ENCODE data around the gene MUC12.
A peak's percentile ranks its signal among the peaks of the same experiment; 100 is the strongest.
"Not testable (repeated sequence)": the region's sequence is repeated elsewhere in the genome, so short reads cannot be mapped to it uniquely, and the experiment has no call there.

MUC12 gene

DNA sequence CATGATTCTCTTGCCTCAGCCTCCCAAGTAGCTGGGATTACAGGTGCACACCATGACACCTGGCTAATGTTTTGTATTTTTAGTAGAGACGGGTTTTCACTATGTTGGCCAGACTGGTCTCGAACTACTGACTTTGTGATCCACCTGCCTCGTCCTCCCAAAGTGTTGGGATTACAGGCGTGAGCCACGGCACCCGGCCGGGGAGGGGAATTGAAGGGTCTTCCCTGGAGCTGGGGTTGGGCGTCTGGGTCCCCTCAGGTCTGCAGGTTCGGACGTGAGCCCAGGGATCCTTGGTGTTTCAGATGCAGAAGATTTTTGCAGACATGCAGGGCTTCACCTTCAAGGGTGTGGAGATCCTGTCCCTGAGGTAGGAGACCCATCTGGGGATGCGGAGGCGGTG is 6.0 kb upstream of the MUC12 start:
- DNase-seq, result no peak

DNA sequence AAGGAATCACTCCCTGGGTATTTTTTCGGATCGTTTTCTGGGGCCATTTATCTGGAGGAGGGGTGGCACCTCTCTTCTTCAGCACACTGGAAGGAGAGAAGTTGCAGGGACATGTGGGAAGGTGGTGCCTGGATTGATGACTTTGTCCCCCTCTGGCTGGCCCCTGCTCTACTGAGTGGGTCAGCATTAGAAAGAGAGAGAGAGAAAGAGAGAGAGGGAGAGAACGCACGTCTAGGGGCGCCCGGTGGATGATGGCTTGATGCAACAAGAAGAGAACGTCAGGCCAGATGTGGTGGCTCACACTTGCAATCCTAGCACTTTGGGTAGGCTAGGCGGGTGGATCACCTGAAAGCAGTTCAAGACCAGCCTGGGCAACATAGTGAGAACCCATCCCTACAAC is 5.5 kb upstream of the MUC12 start:
- DNase-seq, result no peak

DNA sequence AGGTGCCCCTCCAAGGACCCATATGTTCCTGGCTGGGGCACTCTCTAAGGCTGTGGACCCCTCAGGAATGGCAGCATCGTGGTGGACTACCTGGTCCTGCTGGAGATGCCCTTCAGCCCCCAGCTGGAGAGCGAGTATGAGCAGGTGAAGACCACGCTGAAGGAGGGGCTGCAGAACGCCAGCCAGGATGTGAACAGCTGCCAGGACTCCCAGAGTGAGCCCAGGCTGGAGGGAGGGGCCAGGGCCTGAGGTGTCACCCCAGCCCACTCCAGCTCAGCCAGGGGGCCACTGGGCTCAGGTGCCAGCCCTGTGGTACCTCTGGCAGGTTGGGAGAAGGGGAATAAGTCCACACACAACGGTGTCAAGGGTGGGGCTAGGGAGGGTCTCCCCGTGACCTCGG is 4.7 kb upstream of the MUC12 start:
- no peak for DNase-seq

DNA sequence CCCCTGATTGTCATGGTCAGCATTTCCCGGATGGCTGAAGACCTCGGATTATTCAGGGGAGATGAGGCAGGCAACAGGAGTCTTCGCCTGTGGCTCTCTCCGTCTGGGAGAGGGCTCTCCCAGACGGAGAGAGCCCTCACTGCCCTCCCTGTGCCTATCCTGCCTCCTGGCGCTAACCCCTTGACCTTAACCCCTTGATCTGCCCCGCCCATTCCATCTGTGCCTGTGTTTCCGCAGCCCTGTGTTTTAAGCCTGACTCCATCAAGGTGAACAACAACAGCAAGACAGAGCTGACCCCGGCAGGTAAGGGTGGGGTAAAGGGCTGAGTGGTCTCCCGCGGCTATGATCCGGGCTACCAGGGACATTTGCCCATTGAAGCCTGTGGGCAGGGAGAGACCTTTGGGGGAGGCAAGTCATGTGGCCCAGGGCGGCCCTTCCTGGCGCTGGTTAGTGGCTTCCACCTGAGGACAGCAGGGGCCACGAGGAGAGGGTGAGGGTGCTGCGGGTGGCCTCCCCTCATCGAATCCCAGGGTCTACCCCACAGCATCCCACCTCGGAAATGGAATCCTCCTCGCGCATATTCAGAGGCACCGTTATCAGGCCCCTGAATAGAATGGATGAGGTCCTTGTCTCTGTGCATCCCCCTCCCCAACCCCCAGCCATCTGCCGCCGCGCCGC is 4.2 kb upstream of the MUC12 start:
- DNase-seq, result no peak

DNA sequence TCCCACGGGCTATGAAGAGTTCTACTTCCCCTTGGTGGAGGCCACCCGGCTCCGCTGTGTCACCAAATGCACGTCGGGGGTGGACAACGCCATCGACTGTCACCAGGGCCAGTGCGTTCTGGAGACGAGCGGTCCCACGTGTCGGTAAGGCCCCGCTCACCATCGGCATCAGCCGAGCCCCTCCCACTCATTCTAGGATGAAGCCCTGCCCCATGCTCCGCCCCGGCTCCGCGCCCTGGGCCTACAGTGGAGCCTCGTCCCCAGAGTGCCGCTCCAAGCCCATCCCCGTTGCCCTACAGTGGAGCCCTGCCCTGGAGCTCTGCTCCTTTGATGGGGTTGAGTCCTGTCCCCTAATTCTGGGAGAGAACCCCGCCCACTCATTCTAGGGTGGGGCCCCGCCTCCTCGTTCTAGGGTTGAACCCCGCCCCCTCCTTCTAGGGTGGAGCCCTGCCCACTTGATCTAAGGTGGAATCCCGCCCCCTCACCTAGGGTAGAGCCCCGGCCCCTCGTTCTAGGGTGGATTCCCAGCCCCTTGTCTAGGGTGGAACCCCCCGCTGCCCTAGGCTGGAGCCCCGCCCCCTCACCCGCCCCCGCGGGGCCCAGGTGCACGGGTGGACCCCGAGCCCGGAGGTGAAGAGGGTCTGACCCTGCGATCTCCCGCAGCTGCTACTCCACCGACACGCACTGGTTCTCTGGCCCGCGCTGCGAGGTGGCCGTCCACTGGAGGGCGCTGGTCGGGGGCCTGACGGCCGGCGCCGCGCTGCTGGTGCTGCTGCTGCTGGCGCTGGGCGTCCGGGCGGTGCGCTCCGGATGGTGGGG is 3.4 kb upstream of the MUC12 start:
- DNase-seq, result peak; percentile 76

GRCh38 chr7:100966542-100967291 is 2.6 kb upstream of the MUC12 start:
- DNase-seq, result no peak

- no peak for DNase-seq
Measured at GRCh38 chr7:100967292-100967863, 2.0 kb upstream of the MUC12 start.

- no peak for DNase-seq
Measured at GRCh38 chr7:100968031-100968430, 1.3 kb upstream of the MUC12 start.

GRCh38 chr7:100968650-100969049 is 715 bp upstream of the MUC12 start:
- no peak for DNase-seq

DNA sequence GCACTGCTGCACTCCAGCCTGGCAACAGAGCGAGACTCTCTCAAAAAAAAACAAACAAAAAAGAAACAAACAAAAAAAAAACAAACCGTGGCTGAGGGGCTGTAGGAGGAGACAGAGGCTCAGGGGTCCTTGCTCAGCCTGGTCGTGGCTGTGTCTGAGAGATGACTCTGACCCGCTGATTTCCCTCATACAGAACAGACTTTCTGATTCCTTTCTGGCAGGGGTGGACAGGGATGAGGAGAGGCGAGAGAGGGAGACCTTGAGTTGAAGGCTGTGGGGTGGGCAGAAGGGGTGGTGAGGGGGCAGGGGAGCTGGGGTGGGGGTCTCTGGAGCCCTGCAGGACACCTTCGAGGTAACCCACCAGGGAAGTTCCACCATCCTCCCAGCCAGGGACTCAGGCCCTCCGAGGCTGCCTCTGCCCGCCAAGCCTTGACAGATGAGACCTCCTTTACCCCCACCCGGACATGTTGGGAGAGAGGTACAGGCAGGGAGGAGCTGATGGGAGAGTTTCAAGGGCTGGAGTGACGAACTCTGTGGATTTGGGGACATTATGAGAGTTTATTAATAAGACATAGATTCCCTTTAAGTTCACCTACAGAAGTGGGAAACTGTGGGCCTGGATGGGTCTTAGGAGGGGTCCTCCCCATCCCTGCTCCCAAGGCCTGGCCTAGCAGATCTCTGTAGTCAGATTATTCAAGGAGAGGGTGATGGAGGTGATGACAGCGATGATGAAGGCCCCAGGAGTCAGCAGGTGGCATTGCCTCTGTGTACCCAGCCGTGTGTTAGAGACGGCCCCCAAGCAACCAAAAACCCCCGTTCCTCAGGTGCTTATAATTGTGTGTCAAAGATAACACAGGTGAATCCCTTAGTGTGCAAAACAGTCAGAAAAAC is 2.0 kb downstream of the MUC12 start:
- no peak for DNase-seq

- no peak for DNase-seq
Measured at GRCh38 chr7:100972002-100972347, 2.6 kb downstream of the MUC12 start.

DNA sequence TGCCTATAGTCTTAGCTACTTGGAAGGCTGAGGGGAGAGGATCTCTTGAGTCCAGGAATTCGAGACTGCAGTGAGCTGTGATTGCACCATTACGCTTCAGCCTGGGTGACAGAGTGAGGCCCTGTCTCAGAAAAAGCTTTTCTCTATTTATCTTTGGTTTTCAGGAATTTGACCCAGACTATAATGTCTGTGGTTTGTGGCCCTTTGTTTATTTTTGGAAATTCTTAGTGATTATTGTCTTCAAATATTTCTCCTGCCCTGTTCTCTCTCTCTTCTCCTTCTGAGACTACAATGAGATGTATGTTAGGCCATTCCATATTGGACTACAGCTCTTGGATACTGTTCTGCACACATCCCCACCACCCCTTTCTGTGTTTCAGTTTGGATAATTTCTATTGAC is 4.7 kb downstream of the MUC12 start:
- no peak for DNase-seq

- DNase-seq, result no peak
Measured at GRCh38 chr7:100975371-100975821, 6.0 kb downstream of the MUC12 start.

DNA sequence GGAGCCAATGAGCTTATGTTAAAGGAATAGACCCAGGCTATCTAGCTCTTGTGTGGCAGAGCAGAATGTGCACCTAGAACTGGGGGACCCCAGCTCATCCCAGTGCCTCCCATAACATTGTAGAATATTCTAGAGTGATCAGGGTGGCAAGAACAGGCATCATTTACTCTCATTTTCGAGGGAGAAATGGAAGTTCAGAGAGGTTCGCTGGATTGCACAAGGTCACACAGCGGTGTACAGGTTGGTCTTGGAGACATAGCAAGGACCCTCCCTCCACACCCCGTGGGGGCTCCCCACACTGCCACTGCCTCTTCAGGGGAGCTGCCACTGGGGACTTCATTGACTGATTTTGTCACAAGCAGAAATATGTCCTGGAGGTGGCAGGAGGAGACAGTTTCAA is 8.9 kb downstream of the MUC12 start:
- no peak for DNase-seq

DNA sequence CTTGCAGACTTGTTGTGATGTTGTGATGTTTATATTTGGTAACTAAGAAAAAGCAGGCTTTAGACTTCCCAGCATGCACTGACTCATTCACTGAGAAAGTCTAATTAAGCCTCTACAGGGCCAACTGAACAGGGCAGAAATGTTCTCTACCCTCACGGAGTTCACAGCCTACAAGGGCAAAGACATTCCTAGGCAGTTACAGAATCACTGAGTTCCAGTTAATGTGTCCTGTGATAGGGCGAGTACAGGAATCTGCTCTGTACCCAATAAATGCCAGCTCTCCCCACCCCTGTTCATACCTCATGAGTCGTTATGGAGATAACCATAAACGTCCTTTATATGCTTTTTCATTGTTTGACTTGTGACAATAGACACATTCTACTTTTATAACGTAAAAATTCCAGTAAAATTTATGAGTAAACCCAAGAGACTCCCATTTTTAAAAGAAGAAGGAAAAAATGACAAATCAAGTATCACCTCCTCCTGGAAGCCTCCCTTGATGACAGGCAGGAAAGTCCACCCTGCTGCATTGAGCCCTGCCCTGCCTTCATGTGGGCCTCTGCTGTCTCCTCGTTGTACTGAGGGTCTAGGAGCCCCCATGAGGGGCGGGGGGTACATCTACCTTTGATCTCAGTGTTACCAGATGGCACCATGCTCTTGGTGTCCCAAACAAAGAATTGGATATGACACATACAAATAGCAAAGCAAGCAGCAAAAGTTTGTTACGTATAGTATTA is 14.3 kb downstream of the MUC12 start:
- DNase-seq, result no peak

DNA sequence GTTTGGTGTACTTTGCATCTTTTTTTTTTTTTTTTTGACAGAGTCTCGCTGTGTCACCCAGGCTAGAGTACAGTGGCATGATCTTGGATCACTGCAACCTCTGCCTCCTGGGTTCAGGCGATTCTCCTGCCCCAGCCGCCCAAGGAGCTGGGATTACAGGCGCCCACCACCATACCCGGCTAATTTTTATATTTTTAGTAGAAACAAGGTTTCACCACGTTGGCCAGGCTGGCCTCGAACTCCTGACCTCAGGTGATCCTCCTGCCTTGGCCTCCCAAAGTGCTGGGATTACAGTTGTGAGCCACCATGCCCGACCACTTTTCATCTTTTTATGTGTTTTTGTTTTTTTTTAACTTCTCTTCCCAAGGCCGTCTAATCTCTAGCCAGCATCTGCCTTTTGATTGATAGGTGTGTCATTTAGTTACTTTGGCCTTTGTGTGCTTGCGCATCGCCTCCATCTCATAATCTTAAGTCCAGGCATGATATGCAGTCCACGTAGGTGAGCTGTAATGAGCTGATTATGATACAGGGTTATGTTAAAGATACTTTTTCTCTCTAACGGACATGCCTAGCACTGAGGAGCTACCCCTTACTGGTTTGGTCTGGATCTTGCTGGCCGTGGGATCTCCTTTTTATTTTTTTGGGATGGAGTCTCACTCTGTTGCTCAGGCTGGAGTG is 15.0 kb downstream of the MUC12 start:
- DNase-seq, result not testable (repeated sequence)

GRCh38 chr7:100985033-100985797 is 15.8 kb downstream of the MUC12 start:
- not testable (repeated sequence) for DNase-seq

DNA sequence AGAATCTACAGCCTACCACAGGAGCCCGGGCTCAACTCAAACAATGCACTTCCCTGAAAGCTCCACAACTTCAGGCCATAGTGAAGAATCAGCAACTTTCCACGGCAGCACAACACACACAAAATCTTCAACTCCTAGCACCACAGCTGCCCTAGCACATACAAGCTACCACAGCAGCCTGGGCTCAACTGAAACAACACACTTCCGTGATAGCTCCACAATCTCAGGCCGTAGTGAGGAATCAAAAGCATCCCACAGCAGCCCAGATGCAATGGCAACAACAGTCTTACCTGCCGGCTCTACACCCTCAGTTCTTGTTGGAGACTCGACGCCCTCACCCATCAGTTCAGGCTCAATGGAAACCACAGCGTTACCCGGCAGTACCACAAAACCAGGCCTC is 22.3 kb downstream of the MUC12 start:
- DNase-seq, result no peak

- DNase-seq, result not testable (repeated sequence)
Measured at GRCh38 chr7:100992280-100992679, 22.9 kb downstream of the MUC12 start.

DNA sequence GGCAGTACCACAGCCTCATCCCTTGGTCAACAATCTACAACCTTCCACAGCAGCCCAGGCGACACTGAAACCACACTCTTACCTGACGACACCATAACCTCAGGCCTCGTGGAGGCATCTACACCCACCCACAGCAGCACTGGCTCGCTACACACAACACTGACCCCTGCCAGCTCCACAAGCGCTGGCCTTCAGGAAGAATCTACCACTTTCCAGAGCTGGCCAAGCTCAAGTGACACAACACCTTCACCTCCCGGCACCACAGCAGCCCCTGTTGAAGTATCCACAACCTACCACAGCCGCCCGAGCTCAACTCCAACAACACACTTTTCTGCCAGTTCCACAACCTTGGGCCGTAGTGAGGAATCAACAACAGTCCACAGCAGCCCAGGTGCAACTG is 25.3 kb downstream of the MUC12 start:
- not testable (repeated sequence) for DNase-seq

Data from stimulated activated CD4-positive, alpha-beta T cell treated with anti-CD3 and anti-CD28 coated beads, Interleukin-4, amount 100 ng/mL, for 1 hour (primary cell).